ENCODE measurements around the gene TENM4. TPM values are rescaled to one million over a fixed set of nuclear protein-coding genes. Genes with fewer than 3 reads are reported as not detected.
A peak's percentile ranks its signal among the peaks of the same experiment; 100 is the strongest.

The TENM4 gene
- total RNA-seq, 1 experiment from 2014 or later = 25.0 TPM

- TF ChIP-seq ATF3 (CRISPR knock-in tag; conservative IDR thresholded peaks at IDR 0.05) (no peak), RELA (CRISPR knock-in tag; IDR thresholded peaks at IDR 0.05; ENCODE audit: borderline replicate concordance) (0 out of 2 replicates have a peak, but pooled peaks have one; percentile 45), ZNF512 (CRISPR knock-in tag; IDR thresholded peaks at IDR 0.05; ENCODE audit: borderline replicate concordance) (no peak), E2F1 (CRISPR knock-in tag; IDR thresholded peaks at IDR 0.05) (no peak), USF2 (CRISPR knock-in tag; IDR thresholded peaks at IDR 0.05) (peak; percentile 11; the same call in 1 of the 2 replicates), AFF4 (CRISPR knock-in tag; IDR thresholded peaks at IDR 0.05; ENCODE audit: borderline replicate concordance) (no peak), ATF2 (CRISPR knock-in tag; IDR thresholded peaks at IDR 0.05; ENCODE audit: borderline replicate concordance, low read depth) (no peak), JUN (CRISPR knock-in tag; IDR thresholded peaks at IDR 0.05) (no peak), SP1 (CRISPR knock-in tag; conservative IDR thresholded peaks at IDR 0.05) (peak; percentile 35; the same call in 1 of the 2 replicates), ZNF532 (CRISPR knock-in tag; IDR thresholded peaks at IDR 0.05; ENCODE audit: borderline replicate concordance) (no peak), ZNF219 (CRISPR knock-in tag; IDR thresholded peaks at IDR 0.05; ENCODE audit: borderline replicate concordance) (no peak), TCF7 (CRISPR knock-in tag; IDR thresholded peaks at IDR 0.05; ENCODE audit: low read depth) (no peak), ZNF423 (CRISPR knock-in tag; IDR thresholded peaks at IDR 0.05) (peak; percentile 31; the same call in 1 of the 2 replicates), ERG (CRISPR knock-in tag; IDR thresholded peaks at IDR 0.05) (no peak), TEAD4 (CRISPR knock-in tag; IDR thresholded peaks at IDR 0.05) (no peak), ZNF425 (CRISPR knock-in tag; conservative IDR thresholded peaks at IDR 0.05) (no peak), ZNF263 (CRISPR knock-in tag; IDR thresholded peaks at IDR 0.05; ENCODE audit: low read depth) (no peak), SOX15 (CRISPR knock-in tag; IDR thresholded peaks at IDR 0.05) (no peak), NFYB (CRISPR knock-in tag; conservative IDR thresholded peaks at IDR 0.05; ENCODE audit: low read depth) (no peak), CBFB (CRISPR knock-in tag; IDR thresholded peaks at IDR 0.05; ENCODE audit: low read depth) (no peak; the same call in 1 of the 2 replicates)
These were observed 3.4 kb downstream of the TENM4 start (continued) for GRCh38 chr11:79437278-79437980.

Data from WTC11 (cell line).